NOMO-1 treated with dmso at 0.1 percent for 144 hours (cell line): ENCODE results near the gene VPS52.
A peak's percentile ranks its signal among the peaks of the same experiment; 100 is the strongest.
"Not testable (repeated sequence)": the region's sequence is repeated elsewhere in the genome, so short reads cannot be mapped to it uniquely, and the experiment has no call there.

Experiments used
- DNase-seq: peaks from one replicate; lab custom pipeline; 2025; ENCODE audit not compliant: unreplicated experiment; lab: John Stamatoyannopoulos, UW

Gene VPS52

GRCh38 chr6:33304216-33304615 lies 32.5 kb upstream of the VPS52 start:
- DNase-seq = no peak

DNA sequence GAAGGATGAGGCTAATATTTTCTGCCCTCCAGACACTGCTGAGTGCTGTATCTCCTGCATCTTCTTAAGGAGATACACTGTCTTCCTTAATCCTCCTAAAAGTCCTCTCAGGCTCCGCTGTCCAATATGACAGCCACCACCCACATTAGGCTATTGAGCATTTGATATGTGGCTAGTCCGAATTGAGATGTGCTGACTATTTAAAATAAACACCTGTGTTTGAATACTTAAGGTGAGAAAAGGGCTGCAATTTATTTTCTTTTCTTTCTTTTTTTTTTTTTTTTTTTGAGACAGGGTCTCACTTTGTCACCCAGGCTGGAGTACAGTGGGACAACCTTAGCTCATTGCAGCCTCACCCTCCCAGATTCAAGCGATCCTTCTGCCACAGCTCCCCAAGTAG lies 30.2 kb upstream of the VPS52 start:
- DNase-seq = no peak

DNA sequence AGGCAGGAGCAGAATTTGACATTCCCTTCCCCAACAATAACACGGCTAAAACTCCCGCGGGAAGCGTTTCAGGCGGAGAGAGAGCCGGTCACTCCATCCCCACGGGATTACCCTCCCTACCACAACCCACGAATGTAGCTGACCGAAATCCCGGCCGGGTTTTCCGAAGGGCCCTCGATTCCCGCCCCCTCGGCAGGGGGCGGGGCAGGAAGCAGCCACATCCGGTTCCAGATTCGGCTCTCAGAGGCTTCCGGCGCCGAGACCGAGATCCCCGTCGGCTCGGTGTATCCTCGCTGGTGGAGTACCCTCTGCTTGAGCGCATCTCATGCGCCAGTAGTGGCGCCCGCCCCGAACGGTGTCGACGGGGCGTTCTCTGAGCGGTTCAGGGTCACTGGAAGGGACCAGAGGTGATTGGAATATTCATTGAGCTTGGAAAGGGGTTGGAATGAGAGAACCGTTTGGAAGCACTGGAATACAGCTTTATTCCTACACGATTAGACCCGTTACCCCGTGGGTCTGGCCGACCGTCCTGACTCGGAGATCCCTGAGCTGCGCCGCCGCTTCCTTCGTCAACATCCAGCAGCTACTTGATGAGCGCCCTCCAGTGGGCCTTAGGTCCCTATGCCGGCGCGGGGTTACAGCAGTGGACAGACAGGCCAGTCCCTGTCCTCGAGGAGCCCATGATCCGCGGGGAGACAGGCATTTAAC lies 27.7 kb upstream of the VPS52 start:
- DNase-seq = peak; percentile 82

GRCh38 chr6:33298773-33299236 lies 27.1 kb upstream of the VPS52 start, which contains the start of gene RGL2:
RGL2 (minus strand) TSS chr6:33298942; CDS start chr6:33298610, 332 bp downstream.
- peak; percentile 80 for DNase-seq

- peak; percentile 50 for DNase-seq
These were observed 26.5 kb upstream of the VPS52 start for GRCh38 chr6:33297956-33298772.

DNA sequence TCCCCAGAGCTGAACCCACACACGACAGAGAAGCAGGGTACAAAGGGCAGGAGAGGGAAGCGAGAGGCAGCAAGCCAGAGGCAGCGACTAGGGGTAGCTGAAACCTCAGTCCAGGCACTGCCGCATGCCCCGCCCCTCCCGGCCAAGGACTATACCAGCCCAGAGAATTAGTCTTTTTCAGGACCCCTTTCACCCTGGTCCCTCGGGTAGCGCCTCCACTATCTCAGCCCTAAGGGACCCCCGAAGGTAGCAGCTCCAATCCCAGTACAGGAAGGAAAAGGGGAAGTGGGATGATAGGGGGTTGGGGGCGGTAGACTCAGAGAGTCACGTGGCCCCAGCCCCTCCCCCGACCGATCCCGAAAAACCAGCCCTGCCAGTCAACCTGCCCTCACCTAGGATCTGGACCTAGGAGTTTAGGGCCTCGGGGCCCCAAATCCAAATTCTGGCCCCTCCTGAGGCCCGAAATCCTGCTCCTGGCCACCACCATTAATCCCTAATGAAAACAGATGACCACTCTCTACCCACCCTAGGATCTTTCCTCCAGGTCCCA lies 25.8 kb upstream of the VPS52 start:
- peak; percentile 21 for DNase-seq

DNA sequence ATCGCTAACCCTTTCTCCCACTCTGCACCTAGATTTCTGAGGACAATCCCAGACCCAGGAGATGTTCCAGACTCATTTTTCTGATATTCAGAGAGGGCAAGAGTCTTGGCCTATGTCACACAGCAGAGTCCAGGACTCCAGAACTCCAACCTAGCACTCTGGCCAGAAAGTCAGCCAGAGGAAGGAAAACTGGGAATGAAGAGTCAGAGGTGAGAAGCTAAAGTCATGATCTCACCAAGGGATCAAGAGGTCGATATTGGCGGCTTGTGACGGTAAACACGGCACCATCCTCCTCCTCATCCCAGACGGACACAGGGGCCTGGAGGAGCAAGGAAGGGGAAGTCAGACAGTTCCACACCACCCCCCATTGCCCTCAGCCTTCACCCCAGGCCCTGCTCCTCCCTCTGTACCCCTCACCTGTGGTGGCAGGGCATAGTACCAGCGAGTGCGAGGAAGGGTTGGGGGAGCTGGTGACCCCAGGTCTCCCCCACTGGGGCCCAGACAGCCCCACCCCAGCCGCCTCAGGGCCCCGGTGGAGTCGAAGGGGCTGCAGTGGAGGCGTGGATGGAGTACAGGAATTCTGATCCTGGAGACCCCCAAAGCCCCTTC lies 25.2 kb upstream of the VPS52 start:
- no peak for DNase-seq

DNA sequence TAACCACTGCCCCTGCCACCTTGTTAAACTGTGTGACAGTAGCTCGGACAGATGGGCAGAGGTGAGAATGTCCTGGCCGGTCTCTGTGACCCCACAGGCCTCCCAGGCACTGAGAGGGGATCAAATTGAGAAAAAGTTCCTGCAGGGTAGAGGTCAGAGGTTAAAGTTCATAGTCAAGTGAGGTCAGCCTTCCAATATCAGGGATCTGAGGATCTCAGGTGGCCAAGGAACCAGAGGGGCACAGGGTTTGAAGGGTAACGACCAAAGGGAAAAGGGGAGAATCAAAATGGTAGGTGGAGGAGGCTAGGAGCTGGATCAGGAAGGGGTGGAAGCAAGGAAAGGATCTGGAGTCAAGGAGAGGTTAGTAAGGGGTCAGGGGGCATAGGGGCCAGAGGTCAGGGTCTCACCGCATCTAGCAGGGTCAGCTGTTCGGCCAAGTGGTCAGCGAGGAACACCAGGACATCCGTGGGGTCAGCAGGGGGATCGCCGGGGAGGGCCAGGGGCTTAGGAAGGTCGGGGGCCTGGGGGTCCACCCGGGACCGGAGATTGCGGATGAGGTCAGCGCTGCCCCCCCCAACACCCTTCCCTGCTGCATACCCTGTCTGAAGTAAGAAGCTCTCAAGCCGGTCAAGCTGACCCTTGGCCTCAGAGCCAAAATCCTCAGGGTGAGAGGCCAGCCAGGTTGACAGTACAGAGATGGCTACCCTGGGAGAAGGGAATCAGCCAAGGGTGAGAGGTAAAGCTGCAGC lies 24.1 kb upstream of the VPS52 start:
- DNase-seq = no peak

GRCh38 chr6:33294086-33294823 lies 22.6 kb upstream of the VPS52 start:
- no peak for DNase-seq

- DNase-seq = no peak
These were observed 21.5 kb upstream of the VPS52 start for GRCh38 chr6:33292996-33293682.

GRCh38 chr6:33290459-33290858 lies 18.8 kb upstream of the VPS52 start:
- DNase-seq = no peak

- DNase-seq = peak; percentile 18
These were observed 18.2 kb upstream of the VPS52 start for GRCh38 chr6:33289784-33290315.

GRCh38 chr6:33288921-33289783 lies 17.5 kb upstream of the VPS52 start, which contains the start of the genes PFDN6 and WDR46:
PFDN6 (plus strand) TSS chr6:33289601; CDS start chr6:33289857, 256 bp downstream.
WDR46 (minus strand) TSS chr6:33289239; CDS start chr6:33289170, 69 bp downstream.
- DNase-seq = peak; percentile 95

GRCh38 chr6:33288141-33288920 lies 16.7 kb upstream of the VPS52 start:
- no peak for DNase-seq

DNA sequence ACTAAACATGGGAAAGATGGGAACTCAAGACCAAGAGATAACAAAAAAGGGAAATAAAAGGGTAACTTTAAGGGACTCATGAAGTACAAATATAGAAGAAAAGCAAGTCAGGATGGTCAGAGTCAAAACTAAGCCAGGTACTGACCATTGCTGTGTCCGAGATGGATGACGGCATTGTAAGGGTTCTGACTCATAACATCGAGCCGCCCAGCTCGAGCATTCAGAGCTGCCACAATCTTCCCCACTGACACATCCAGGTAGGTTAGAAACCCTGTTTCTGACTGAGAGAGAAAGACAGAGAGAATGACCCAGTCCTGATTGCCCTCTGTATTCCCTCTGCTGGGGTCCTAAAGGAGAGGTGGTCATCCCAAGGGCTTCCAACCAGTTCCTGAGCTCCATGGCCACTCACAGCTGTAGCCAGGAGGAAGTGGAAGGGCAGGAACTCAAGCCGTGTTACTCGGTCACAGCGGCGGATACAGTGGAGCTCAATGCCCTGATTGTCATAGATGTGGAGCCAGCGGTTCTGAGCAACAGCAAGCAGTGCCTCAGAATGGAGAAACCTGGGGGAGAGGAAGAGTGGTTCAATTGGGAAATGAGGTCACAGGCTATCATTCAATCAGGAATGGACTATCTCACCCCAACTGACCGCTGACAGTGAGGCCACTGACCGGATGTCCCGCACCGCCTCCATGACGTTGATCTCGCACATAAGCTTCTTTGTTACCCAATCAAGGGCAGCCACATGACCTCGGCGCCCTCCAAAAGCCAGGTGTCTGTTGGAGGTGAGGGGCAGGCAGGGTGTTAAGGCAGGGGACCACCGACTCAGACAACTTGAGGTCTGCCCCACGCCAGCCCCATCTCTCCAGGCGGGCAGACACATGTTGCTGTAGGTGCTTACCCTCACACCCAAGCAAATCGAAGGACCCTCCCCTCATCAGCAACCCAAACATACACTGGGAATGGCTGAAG lies 15.6 kb upstream of the VPS52 start:
- DNase-seq = no peak

- not testable (repeated sequence) for DNase-seq
These were observed 13.5 kb upstream of the VPS52 start for GRCh38 chr6:33285214-33285613.
